ENCODE measurements around the gene TMEM201. TPM values are rescaled to one million over a fixed set of nuclear protein-coding genes. Genes with fewer than 3 reads are reported as not detected.

TMEM201 gene
- total and polyA plus RNA-seq, 2 of the 4 experiments (the other 2 are of a cell fraction): 1.3 to 8.7 TPM

DNA sequence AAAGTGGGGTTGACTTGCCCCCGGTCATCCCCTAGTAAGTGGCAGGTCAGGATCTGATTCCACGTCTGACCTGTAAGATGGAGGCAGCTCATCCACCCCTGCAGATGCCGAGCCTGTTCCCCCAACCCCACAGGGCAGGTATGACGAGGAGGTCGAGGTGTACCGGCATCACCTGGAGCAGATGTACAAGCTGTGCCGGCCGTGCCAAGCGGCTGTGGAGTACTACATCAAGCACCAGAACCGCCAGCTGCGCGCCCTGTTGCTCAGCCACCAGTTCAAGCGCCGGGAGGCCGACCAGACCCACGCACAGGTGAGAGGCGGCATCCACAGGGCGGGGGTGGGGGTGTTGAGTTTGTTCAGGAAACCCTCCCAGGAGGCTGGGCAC lies 9.6 kb downstream of the TMEM201 start:
- Histone ChIP-seq H3K36me3 (ENCODE audit: control insufficient read depth, insufficient read depth, low read length) (peaks cover 24% of the 10 kb centered on the region; the same call in 1 of the 2 replicates), H2BK20ac (ENCODE audit: low read depth, low read length) (no peak overlapping the region), H4K91ac (ENCODE audit: insufficient read depth, low read depth, low read length) (no peak overlapping the region), H3K18ac (ENCODE audit: low read depth, low read length) (no peak overlapping the region), H2AFZ (replicated peaks; ENCODE audit: low read length, poor library complexity) (peak overlapping the region; percentile 23), H3K56ac (ENCODE audit: extremely low read depth, insufficient read depth, low read length) (no peak overlapping the region), H2AK9ac (replicated peaks; ENCODE audit: low read depth, low read length, poor library complexity) (no peak overlapping the region), H3K4me3 (ENCODE audit: insufficient read depth, low read depth, low read length) (no peak overlapping the region), H3K79me1 (ENCODE audit: low read depth in 1 of 2, low read length in 2 of 2) (peaks cover 8 to 37% of the 10 kb centered on the region in 2 experiments), H4K8ac (ENCODE audit: low read depth in 2 of 2, low read length in 2 of 2) (no peak overlapping the region), H3K27me3 (ENCODE audit: control insufficient read depth, insufficient read depth, low read length) (no peaks in the 10 kb centered on the region), H3K27ac (ENCODE audit: insufficient read depth, low read length) (no peak overlapping the region), H2BK15ac (ENCODE audit: low read depth, low read length) (no peak overlapping the region), H2BK5ac (ENCODE audit: low read depth, low read length, poor library complexity, severe bottlenecking) (no peak overlapping the region), H3K14ac (replicated peaks; ENCODE audit: low read depth, low read length) (no peak overlapping the region), H3K9ac (ENCODE audit: low read depth, low read length) (no peak overlapping the region), H4K5ac (ENCODE audit: low read depth, low read length) (no peak overlapping the region), H3K4me2 (ENCODE audit: low read depth, low read length) (no peak overlapping the region), H3K9me3 (ENCODE audit: control insufficient read depth, insufficient read depth, low read length) (no peaks in the 10 kb centered on the region), H3K9me1 (ENCODE audit: insufficient read depth, low read length) (peaks cover 4% of the 10 kb centered on the region; the same call in 1 of the 2 replicates), H3K4me1 (ENCODE audit: control insufficient read depth, insufficient read depth, low read length) (peaks cover 6% of the 10 kb centered on the region), H4K20me1 (ENCODE audit: insufficient read depth, low read length) (peaks cover 27% of the 10 kb centered on the region), H3K23ac (ENCODE audit: low read depth, low read length) (no peak overlapping the region), H2BK120ac (ENCODE audit: low read depth, low read length) (no peak overlapping the region), H2AK5ac (ENCODE audit: low read depth, low read length) (no peak overlapping the region), H3K4ac (ENCODE audit: low read depth, low read length) (no peak overlapping the region)
- CTCF ChIA-PET: no interaction called here
- BruUV-seq (replicated peaks): no TSS peak
- in situ Hi-C loops (cut with MboI; ENCODE audit: low sequenced_read_pairs) (no loop called here), intact Hi-C loops (cut with micrococcal nuclease) (no loop called here), dilution Hi-C loops (cut with HindIII; ENCODE audit: low sequenced_read_pairs, unreplicated experiment) (no loop called here)
- POLR2A ChIA-PET (ENCODE audit: unreplicated experiment): no interaction called here
- 95% methylated on average over 16 of the region's 18 CpGs; no CpG with 5 or more reads in 1 of the 2 experiments for WGBS, 2 experiments (ENCODE audit: extremely low coverage in 2 of 2, insufficient read length in 1 of 2)
- TF ChIP-seq MAZ (IDR thresholded peaks at IDR 0.05; ENCODE audit: borderline replicate concordance, low read depth, low read length): no peak
- ATAC-seq (ENCODE audit: low read depth) (no peak), DNase-seq (no peak)

Measured in IMR-90 (cell line).